ENCODE data around the gene ABCC4.

DNA sequence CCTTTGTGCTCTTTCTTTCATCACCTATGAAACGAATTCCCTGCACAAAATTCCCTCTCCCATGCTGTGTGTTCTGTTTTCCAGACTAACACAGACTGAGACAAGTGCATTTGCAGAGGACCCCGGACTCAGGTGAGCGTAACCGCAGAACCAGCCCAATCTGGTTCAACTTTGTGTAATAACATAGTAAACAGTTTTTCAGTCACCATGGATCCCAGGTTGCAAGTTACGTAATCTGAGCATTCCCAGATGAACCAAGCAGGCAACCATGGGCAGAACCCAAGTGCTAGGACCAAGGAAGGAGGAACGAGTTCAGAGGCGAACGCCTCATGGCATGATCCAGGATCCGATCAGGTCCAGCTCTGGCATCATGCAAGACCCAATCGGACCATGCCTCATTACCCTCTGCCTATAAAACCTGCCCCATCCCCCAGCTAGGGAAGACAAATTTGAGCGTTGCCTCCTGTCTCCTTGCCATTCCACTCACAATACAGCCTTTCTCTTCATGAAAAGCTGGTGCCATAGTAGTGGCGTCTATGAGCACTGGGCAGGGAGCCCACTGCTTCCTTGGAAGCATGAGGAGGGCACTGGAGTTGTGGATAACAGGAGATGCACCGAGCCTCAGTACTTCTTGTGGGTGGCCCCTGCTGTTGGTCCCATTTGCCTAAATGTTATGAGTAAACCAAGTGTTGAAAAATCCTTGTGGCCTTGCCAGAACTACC lies 107.6 kb downstream of the ABCC4 start:
- no peak for TF ChIP-seq EZH2phosphoT487 (IDR thresholded peaks at IDR 0.05; ENCODE audit: borderline replicate concordance, low read length)
- TF ChIP-seq, protein P1, sequence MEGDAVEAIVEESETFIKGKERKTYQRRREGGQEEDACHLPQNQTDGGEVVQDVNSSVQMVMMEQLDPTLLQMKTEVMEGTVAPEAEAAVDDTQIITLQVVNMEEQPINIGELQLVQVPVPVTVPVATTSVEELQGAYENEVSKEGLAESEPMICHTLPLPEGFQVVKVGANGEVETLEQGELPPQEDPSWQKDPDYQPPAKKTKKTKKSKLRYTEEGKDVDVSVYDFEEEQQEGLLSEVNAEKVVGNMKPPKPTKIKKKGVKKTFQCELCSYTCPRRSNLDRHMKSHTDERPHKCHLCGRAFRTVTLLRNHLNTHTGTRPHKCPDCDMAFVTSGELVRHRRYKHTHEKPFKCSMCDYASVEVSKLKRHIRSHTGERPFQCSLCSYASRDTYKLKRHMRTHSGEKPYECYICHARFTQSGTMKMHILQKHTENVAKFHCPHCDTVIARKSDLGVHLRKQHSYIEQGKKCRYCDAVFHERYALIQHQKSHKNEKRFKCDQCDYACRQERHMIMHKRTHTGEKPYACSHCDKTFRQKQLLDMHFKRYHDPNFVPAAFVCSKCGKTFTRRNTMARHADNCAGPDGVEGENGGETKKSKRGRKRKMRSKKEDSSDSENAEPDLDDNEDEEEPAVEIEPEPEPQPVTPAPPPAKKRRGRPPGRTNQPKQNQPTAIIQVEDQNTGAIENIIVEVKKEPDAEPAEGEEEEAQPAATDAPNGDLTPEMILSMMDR (IDR thresholded peaks at IDR 0.05; ENCODE audit: low read depth, low read length, poor library complexity, severe bottlenecking) = no peak
